ENCODE results near the gene GH2.

- no peak for TF ChIP-seq ARNTL (CRISPR knock-in tag; IDR thresholded peaks at IDR 0.05; ENCODE audit: borderline replicate concordance, low read depth)
- no peak for TF ChIP-seq CREB5 (CRISPR knock-in tag; IDR thresholded peaks at IDR 0.05; ENCODE audit: low read depth)
These were observed 48.6 kb downstream of the GH2 start for GRCh38 chr17:63833026-63833740.
